ENCODE measurements around the gene NDUFS7. TPM values are rescaled to one million over a fixed set of nuclear protein-coding genes. Genes with fewer than 3 reads are reported as not detected.

NDUFS7 gene
- total RNA-seq, 1 experiment from 2014 or later, result 99.3 TPM

GRCh38 chr19:1432507-1432887 lies 48.8 kb downstream of the NDUFS7 start:
- DNase-seq (ENCODE audit: low read depth), result no peak

GRCh38 chr19:1433119-1434039 lies 49.7 kb downstream of the NDUFS7 start:
- DNase-seq (ENCODE audit: low read depth), result no peak

GRCh38 chr19:1434040-1434366 lies 50.3 kb downstream of the NDUFS7 start:
- DNase-seq (ENCODE audit: low read depth), result no peak

- DNase-seq (ENCODE audit: low read depth), result no peak
These were observed 50.9 kb downstream of the NDUFS7 start for GRCh38 chr19:1434577-1435060.

GRCh38 chr19:1435378-1435989 lies 51.8 kb downstream of the NDUFS7 start:
- no peak for DNase-seq (ENCODE audit: low read depth)

- DNase-seq (ENCODE audit: low read depth), result no peak
These were observed 53.9 kb downstream of the NDUFS7 start for GRCh38 chr19:1437609-1438008.

- peak; percentile 90 for DNase-seq (ENCODE audit: low read depth)
These were observed 54.6 kb downstream of the NDUFS7 start, which contains the start of gene RPS15 for GRCh38 chr19:1438035-1438932. Gene RPS15 (plus strand): TSS chr19:1438396. CDS start chr19:1438426, 30 bp downstream.

- no peak for DNase-seq (ENCODE audit: low read depth)
These were observed 55.2 kb downstream of the NDUFS7 start for GRCh38 chr19:1438933-1439354.

- peak; percentile 50 for DNase-seq (ENCODE audit: low read depth)
These were observed 56.1 kb downstream of the NDUFS7 start for GRCh38 chr19:1439525-1440417.

- no peak for DNase-seq (ENCODE audit: low read depth)
These were observed 56.7 kb downstream of the NDUFS7 start for GRCh38 chr19:1440418-1440801.

GRCh38 chr19:1441022-1441426 lies 57.3 kb downstream of the NDUFS7 start:
- DNase-seq (ENCODE audit: low read depth), result no peak

GRCh38 chr19:1441677-1442438 lies 58.2 kb downstream of the NDUFS7 start:
- DNase-seq (ENCODE audit: low read depth), result no peak

Other genes starting within 250 kb of the NDUFS7 start
- gene SBNO2, start 209.6 kb upstream of the NDUFS7 start, total RNA-seq (2014; rRNA removed), result 33.3 and 33.9 TPM in 2 replicates
- 70.6 and 75.7 TPM in 2 replicates for gene STK11, start 178.1 kb upstream of the NDUFS7 start, total RNA-seq (2014; rRNA removed)
- 4.6 and 4.7 TPM in 2 replicates for gene CBARP, start 145.9 kb upstream of the NDUFS7 start, total RNA-seq (2014; rRNA removed)
- gene ATP5F1D, start 142.2 kb upstream of the NDUFS7 start, total RNA-seq (2014; rRNA removed), result 51.3 and 64.1 TPM in 2 replicates
- 12.6 and 15.6 TPM in 2 replicates for gene MIDN, start 135.3 kb upstream of the NDUFS7 start, total RNA-seq (2014; rRNA removed)
- 253 and 293 TPM in 2 replicates for gene CIRBP, start 114.6 kb upstream of the NDUFS7 start, total RNA-seq (2014; rRNA removed)
- 51.8 and 64.4 TPM in 2 replicates for gene FAM174C, start 108.4 kb upstream of the NDUFS7 start, total RNA-seq (2014; rRNA removed)
- 0.13 TPM in 1 of 2 replicates, not detected in the other for gene EFNA2, start 98.0 kb upstream of the NDUFS7 start, total RNA-seq (2014; rRNA removed)
- 100 and 110 TPM in 2 replicates for gene GAMT, start 17.6 kb downstream of the NDUFS7 start, total RNA-seq (2014; rRNA removed)
- 74.4 and 82.1 TPM in 2 replicates for gene DAZAP1, start 23.7 kb downstream of the NDUFS7 start, total RNA-seq (2014; rRNA removed)
- 2,358 and 3,266 TPM in 2 replicates for gene RPS15, start 54.5 kb downstream of the NDUFS7 start, total RNA-seq (2014; rRNA removed)
- 0.11 and 0.64 TPM in 2 replicates for gene APC2, start 66.2 kb downstream of the NDUFS7 start, total RNA-seq (2014; rRNA removed)
- 49.5 and 61.2 TPM in 2 replicates for gene C19orf25, start 95.3 kb downstream of the NDUFS7 start, total RNA-seq (2014; rRNA removed)
- 3.3 and 5.4 TPM in 2 replicates for gene PCSK4, start 106.4 kb downstream of the NDUFS7 start, total RNA-seq (2014; rRNA removed)
- gene REEP6, start 107.3 kb downstream of the NDUFS7 start, total RNA-seq (2014; rRNA removed), result 1.5 and 2.1 TPM in 2 replicates
- gene ADAMTSL5, start 129.1 kb downstream of the NDUFS7 start, total RNA-seq (2014; rRNA removed), result 0.75 and 3.1 TPM in 2 replicates
- gene PLK5, start 140.2 kb downstream of the NDUFS7 start, total RNA-seq (2014; rRNA removed), result not detected in 2 replicates
- 67.7 and 81.8 TPM in 2 replicates for gene MEX3D, start 184.4 kb downstream of the NDUFS7 start, total RNA-seq (2014; rRNA removed)
- 174 and 191 TPM in 2 replicates for gene MBD3, start 209.0 kb downstream of the NDUFS7 start, total RNA-seq (2014; rRNA removed)
- gene UQCR11, start 221.6 kb downstream of the NDUFS7 start, total RNA-seq (2014; rRNA removed), result 59.9 and 60.0 TPM in 2 replicates